B cell (primary cell): Measurements from ENCODE around the gene DYNLT2B.

Source experiments
- CTCF ChIP-seq: fragments of 200-600 bp; IDR thresholded peaks from one replicate; pipeline ENCODE4 v1.8.0; 2022; ENCODE audit warnings: antibody characterized with exemption, mild to moderate bottlenecking
- EZH2 ChIP-seq: IDR thresholded peaks from 2 replicates; pipeline ENCODE4 v1.6.1; 2012; ENCODE audit warnings: borderline replicate concordance, low read depth, mild to moderate bottlenecking, moderate library complexity, low read length; ENCODE audit not compliant: insufficient read depth, poor library complexity, severe bottlenecking

GRCh38 chr3:196288141-196288460 is 29.9 kb downstream of the DYNLT2B start:
- TF ChIP-seq CTCF (no peak), EZH2 (no peak)
